22Rv1 (cell line): ENCODE data around the gene PGPEP1.

ENCODE experiments used
- ZFX ChIP-seq: fragments of 450-650 bp; IDR thresholded peaks from 2 replicates; pipeline ENCODE4 v1.6.1; 2017; ENCODE audit warnings: antibody characterized with exemption, borderline replicate concordance
- TF ChIP-seq, protein P1 (sequence below): fragments of 450-650 bp; IDR thresholded peaks from 2 replicates; pipeline ENCODE4 v1.5.1; 2017; ENCODE audit warnings: mild to moderate bottlenecking

DNA sequence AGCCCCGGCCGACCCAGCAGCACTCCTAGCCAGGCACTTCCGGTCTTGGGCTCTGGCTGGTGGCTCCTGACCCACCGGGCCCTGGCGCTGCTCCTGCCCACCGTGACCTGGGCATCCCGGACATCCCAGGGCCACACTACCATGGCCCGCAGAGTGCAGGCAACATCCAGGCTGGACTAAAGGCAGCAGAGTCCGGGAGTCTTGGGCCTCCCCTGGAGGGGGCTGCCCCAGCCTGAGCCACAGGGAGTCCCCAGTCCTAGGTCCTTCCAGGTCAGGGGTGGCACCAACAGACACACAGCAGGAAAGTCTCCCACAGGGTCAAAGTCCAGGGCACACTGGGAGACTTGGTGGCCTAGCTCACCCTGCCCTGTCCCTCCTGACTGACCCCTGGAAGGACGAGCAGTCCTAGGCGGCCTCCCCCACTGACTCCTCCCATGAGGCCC lies 28.3 kb upstream of the PGPEP1 start:
- TF ChIP-seq, protein P1, sequence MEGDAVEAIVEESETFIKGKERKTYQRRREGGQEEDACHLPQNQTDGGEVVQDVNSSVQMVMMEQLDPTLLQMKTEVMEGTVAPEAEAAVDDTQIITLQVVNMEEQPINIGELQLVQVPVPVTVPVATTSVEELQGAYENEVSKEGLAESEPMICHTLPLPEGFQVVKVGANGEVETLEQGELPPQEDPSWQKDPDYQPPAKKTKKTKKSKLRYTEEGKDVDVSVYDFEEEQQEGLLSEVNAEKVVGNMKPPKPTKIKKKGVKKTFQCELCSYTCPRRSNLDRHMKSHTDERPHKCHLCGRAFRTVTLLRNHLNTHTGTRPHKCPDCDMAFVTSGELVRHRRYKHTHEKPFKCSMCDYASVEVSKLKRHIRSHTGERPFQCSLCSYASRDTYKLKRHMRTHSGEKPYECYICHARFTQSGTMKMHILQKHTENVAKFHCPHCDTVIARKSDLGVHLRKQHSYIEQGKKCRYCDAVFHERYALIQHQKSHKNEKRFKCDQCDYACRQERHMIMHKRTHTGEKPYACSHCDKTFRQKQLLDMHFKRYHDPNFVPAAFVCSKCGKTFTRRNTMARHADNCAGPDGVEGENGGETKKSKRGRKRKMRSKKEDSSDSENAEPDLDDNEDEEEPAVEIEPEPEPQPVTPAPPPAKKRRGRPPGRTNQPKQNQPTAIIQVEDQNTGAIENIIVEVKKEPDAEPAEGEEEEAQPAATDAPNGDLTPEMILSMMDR = no peak
- no peak for TF ChIP-seq ZFX
